OCI-LY7 (cell line): Measurements from ENCODE around the gene FCHO2.

Source experiments
- EZH2phosphoT487 ChIP-seq: fragments of 200-600 bp; sonication (generic); IDR thresholded peaks from 2 replicates; pipeline ENCODE4 v1.6.1; 2018; ENCODE audit warnings: low read depth, borderline replicate concordance, mild to moderate bottlenecking, mixed run types, antibody characterized with exemption, low read length, moderate library complexity, mixed read lengths
- TF ChIP-seq, protein P1 (sequence below): fragments of 200-600 bp; sonication (generic); conservative IDR thresholded peaks from 2 replicates; pipeline ENCODE4 v1.5.1; 2014; ENCODE audit warnings: mild to moderate bottlenecking, antibody characterized with exemption, low read length, moderate library complexity, mixed read lengths

DNA sequence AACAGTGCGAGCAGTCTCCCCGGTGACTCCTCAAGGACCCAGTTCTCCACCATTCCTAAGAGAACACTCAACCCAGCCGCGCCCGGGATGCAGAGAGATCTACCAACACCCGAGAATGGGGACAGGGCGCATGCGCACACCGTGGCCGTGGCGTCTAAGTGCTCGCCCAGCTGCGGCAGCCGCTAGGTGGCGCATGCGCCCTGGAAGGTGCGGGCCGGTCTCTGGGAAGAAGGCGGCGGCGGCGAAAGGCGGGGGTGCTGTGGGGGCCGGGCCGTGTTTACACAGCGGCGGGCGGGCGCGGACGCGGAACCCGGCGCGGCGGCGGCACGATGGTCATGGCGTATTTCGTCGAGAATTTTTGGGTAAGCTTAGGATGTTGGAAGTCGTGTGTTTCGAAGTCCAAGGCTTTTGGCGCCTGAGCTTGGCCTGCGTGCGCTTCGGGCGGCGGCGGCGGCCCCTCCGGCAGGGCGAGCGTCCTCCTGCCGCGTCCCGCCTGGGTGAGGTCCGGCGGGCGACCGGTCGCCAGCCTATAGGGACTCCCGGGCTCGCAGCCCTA is at the start of gene FCHO2:
- TF ChIP-seq, protein P1, sequence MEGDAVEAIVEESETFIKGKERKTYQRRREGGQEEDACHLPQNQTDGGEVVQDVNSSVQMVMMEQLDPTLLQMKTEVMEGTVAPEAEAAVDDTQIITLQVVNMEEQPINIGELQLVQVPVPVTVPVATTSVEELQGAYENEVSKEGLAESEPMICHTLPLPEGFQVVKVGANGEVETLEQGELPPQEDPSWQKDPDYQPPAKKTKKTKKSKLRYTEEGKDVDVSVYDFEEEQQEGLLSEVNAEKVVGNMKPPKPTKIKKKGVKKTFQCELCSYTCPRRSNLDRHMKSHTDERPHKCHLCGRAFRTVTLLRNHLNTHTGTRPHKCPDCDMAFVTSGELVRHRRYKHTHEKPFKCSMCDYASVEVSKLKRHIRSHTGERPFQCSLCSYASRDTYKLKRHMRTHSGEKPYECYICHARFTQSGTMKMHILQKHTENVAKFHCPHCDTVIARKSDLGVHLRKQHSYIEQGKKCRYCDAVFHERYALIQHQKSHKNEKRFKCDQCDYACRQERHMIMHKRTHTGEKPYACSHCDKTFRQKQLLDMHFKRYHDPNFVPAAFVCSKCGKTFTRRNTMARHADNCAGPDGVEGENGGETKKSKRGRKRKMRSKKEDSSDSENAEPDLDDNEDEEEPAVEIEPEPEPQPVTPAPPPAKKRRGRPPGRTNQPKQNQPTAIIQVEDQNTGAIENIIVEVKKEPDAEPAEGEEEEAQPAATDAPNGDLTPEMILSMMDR = peak; percentile 83
- no peak for TF ChIP-seq EZH2phosphoT487
